Measurements from ENCODE around the gene CCDC107.

The CCDC107 gene

GRCh38 chr9:35649431-35650340, 8.4 kb upstream of the CCDC107 start:
- peak; percentile 12 for ATAC-seq
- Mint-ChIP-seq H3K4me3 (peak overlapping the region; percentile 89 to 93), H3K9me3 (no peaks in the 10 kb centered on the region), H3K27me3 (no peaks in the 10 kb centered on the region), H3K27ac (peak overlapping the region; percentile 95 to 96), H3K4me1 (peaks cover 69% of the 10 kb centered on the region)
- peak; percentile 38 to 44 for DNase-seq

DNA sequence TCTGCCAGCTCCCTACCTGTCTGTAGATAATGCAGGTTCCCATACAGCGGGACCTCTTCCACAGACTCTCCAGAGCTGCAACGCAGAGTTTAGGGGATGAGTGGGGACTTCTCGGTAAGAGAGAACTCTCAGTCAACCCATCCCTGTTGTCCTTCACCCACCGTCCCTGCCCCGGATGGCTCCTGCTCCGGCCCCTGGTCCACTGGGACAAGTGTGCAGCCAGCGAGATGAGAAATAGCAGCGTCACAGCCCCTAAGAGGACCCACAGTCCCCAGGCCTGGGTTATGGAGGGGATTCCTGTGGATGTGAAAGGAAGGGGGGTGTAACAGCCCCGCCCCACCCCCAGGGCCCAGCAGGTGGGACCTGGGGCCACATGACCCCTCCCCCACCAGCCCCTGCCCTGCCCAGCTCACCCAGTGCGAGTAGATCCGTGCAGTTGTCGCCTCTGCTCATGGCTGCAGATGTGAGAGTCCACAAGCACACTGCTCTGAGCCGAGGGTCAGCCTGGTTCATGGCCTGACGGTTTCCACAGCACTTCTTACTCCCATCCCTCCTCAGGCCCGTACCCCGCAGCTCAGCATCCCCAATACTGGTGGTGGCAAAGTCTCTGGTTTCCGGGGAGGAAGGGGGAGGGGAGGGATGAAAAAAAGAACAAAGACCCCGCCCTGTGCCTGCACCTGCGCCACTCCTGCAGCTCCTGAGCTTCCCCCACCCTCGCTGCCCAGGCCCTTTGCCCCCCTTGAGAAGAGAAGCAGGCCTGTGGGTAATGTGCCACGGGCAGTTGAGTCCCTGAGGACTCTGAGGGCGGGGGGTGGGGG, 7.5 kb upstream of the CCDC107 start, which contains the start of gene SIT1:
TSS of gene SIT1 (minus strand) at position 591 of the 818 bp plus-strand sequence. CDS start at position 513, 78 bp downstream.
- no peaks in the 10 kb centered on the region for H3K9me3 Mint-ChIP-seq
- DNase-seq, result peak in 1 of 2 donors; percentile 42
- no peaks in the 10 kb centered on the region for H3K27me3 Mint-ChIP-seq
- peak within 1 kb of the TSS; percentile 95 to 96 for H3K27ac Mint-ChIP-seq
- peaks cover 62% of the 10 kb centered on the region for H3K4me1 Mint-ChIP-seq
- peak within 1 kb of the TSS; percentile 89 to 93 for H3K4me3 Mint-ChIP-seq
- ATAC-seq, result peak; percentile 23

DNA sequence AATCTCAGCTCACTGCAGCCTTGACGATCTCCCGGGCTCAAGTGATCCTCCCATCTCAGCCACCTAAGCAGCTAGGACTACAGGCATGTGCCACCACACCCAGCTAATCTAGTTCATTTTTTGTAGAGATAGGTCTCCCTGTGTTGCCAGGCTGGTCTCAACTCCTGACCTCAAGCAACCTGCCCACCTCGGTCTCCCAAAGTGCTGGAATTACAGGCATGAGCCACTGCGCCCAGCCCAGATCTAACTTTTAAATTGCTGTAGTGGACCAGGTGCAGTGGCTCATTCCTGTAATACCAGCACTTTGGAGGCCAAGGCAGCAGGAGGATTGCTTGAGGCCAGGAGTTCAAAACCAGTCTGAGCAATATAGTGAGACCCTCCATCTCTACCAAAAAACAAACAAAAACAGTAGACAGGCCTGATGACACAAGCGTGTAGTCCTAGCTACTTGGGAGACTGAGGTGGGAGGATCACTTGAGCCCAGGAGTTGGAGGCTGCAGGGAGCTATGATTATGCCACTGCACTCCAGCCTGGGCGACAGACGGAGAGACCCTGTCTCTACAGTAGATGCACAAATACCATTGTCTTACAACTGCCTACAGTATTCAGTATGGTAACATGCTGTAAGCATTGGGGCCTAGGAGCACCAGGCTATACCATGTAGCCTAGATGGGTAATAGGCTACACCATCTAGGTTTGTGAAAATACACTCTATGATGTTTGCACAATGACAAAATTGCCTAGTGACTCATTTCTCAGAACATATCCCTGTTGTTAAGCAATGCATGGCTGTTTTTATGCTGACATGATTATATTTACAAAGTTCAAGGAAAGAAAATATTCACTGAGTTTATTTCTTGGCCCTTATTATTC, 5.9 kb upstream of the CCDC107 start:
- Mint-ChIP-seq H3K27ac (peak overlapping the region in 1 of 2 donors; percentile 42), H3K4me1 (peaks cover 65% of the 10 kb centered on the region), H3K27me3 (no peaks in the 10 kb centered on the region), H3K9me3 (no peaks in the 10 kb centered on the region), H3K4me3 (peak overlapping the region; percentile 17 to 45)
- no peak for DNase-seq
- ATAC-seq, result no peak

GRCh38 chr9:35652829-35653209, 5.3 kb upstream of the CCDC107 start:
- ATAC-seq (no peak), DNase-seq (no peak)
- H3K27ac Mint-ChIP-seq, result no peak overlapping the region
- no peak overlapping the region for H3K4me3 Mint-ChIP-seq
- no peaks in the 10 kb centered on the region for H3K9me3 Mint-ChIP-seq
- peaks cover 65% of the 10 kb centered on the region for H3K4me1 Mint-ChIP-seq
- no peaks in the 10 kb centered on the region for H3K27me3 Mint-ChIP-seq

DNA sequence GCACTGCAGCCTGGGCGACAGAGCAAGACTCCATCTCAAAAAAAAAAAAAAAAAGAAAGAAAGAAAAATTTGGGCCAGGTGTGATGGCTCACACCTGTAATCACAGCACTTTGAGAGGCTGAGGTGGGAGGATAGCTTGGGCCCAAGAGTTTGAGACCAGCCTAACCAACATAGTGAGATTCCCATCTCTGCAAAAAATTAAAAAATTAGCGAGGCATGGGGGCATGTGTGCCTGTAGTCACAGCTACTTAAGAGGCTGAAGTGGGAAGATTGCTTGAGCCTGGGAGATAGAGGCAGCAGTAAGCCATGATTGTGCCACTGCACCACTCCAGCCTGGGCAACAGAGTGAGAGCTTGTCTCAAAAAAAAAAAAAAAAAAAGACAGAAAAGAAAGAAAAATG, 4.5 kb upstream of the CCDC107 start:
- Mint-ChIP-seq H3K27ac (peak overlapping the region in 1 of 2 donors; percentile 80), H3K9me3 (no peaks in the 10 kb centered on the region), H3K4me1 (peaks cover 61% of the 10 kb centered on the region), H3K27me3 (no peaks in the 10 kb centered on the region), H3K4me3 (no peak overlapping the region)
- no peak for ATAC-seq
- DNase-seq, result no peak

DNA sequence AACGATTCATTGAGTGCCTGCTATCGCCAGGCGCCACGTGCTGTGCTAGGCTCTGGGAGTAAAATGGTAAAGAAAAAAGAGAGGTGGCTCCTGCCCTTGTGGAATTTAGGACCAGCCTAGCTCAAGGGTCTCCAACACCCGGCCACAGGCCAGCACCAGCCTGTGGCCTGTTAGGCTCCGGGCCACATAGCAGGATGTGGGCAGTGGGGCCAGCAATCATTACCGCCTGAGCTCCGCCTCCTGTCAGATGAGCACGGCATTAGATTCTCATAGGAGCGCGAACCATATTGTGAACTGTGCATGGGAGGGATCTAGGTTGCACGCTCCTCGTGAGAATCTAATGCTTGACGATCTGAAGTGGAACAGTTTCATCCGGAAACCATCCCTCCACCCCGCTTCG, 1.7 kb upstream of the CCDC107 start:
- no peaks in the 10 kb centered on the region for H3K27me3 Mint-ChIP-seq
- DNase-seq (no peak), ATAC-seq (no peak)
- H3K27ac Mint-ChIP-seq, result no peak overlapping the region
- H3K9me3 Mint-ChIP-seq, result no peaks in the 10 kb centered on the region
- no peak overlapping the region for H3K4me3 Mint-ChIP-seq
- peaks cover 70% of the 10 kb centered on the region for H3K4me1 Mint-ChIP-seq

- DNase-seq (no peak), ATAC-seq (no peak)
- H3K4me1 Mint-ChIP-seq, result peaks cover 69% of the 10 kb centered on the region
- H3K27me3 Mint-ChIP-seq, result no peaks in the 10 kb centered on the region
- no peaks in the 10 kb centered on the region for H3K9me3 Mint-ChIP-seq
- H3K4me3 Mint-ChIP-seq, result peak overlapping the region; percentile 76 to 92
- H3K27ac Mint-ChIP-seq, result peak overlapping the region; percentile 98 to 100
These were observed 1.1 kb upstream of the CCDC107 start for GRCh38 chr9:35656831-35657545.

DNA sequence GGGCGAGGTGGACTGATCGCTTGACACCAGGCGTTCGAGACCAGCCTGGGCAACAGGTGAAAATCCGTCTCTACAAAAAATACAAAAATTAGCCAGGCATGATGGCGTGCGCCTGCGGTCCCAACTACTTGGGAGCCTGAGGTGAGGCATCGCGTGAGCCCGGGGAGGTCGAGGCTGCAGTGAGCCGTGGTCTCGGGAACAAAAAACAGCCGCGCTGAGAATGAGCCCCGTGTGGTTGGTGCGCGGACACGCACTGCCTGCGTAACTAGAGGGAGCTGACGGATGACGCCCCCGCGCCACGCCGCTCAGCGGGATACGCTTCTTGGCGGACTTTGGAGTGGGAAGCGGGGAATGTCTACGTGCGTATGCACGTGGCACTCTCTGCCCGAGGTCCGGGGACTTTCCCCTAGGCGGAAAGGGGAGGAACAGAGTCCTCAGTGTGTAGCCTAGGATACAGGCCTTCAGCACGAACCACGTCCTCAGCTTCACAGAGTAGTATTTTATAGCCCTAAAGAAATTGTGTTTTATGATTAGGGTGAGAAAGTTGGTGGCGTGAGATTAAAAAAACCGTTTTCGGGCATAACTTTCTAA, 451 bp upstream of the CCDC107 start, which contains the start of gene RMRP:
TSS of gene RMRP (minus strand) at position 474 of the 591 bp plus-strand sequence.
- DNase-seq (peak; percentile 90 to 96), ATAC-seq (peak; percentile 95)
- H3K27me3 Mint-ChIP-seq, result no peaks in the 10 kb centered on the region
- H3K27ac Mint-ChIP-seq, result peak within 1 kb of the TSS; percentile 98 to 100
- H3K4me1 Mint-ChIP-seq, result peaks cover 73% of the 10 kb centered on the region
- no peaks in the 10 kb centered on the region for H3K9me3 Mint-ChIP-seq
- peak within 1 kb of the TSS; percentile 76 to 92 for H3K4me3 Mint-ChIP-seq

DNA sequence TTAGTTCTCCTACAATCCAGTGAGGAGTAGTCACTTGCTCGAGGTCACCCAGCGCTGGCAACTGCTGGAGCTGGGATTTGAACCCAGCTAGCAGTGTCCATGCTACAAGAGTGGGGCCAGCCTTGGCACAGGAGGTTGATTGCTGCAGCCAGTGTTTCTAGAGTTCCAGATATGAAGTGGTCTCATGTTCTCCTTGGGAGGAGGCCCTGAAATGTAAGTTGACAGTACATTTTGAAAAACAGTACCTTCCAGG, 802 bp downstream of the CCDC107 start:
- Mint-ChIP-seq H3K27ac (peak overlapping the region; percentile 78 to 100), H3K9me3 (no peaks in the 10 kb centered on the region), H3K27me3 (no peaks in the 10 kb centered on the region), H3K4me1 (peaks cover 84% of the 10 kb centered on the region), H3K4me3 (peak overlapping the region; percentile 76 to 92)
- peak; percentile 5 for ATAC-seq
- DNase-seq, result no peak

- no peaks in the 10 kb centered on the region for H3K27me3 Mint-ChIP-seq
- peak overlapping the region; percentile 76 to 92 for H3K4me3 Mint-ChIP-seq
- no peaks in the 10 kb centered on the region for H3K9me3 Mint-ChIP-seq
- DNase-seq (no peak), ATAC-seq (no peak)
- peaks cover 84% of the 10 kb centered on the region for H3K4me1 Mint-ChIP-seq
- peak overlapping the region in 1 of 2 donors; percentile 87 for H3K27ac Mint-ChIP-seq
These were observed 1.2 kb downstream of the CCDC107 start for GRCh38 chr9:35659340-35659739.

DNA sequence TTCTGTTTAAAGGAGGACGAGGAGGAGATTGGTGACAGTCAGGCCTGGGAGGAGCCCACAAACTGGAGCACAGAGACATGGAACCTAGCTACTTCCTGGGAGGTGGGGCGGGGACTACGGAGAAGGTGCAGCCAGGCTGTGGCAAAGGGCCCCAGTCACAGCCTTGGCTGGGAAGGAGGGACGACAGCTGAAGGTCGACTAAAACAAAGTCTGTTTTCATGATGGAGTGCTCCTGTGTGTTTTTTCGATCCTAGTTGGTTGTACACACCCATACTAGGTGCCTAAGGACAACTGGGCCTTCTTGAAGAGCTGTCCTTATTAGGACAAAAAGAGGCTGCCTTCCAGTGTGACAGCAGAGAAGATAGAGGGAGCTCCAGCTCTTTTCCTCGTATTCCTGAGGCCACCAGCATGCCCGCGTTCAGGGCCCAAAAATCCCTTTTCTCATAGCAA, 2.9 kb downstream of the CCDC107 start:
- Mint-ChIP-seq H3K4me1 (peaks cover 94% of the 10 kb centered on the region), H3K27ac (no peak overlapping the region), H3K4me3 (no peak overlapping the region), H3K9me3 (no peaks in the 10 kb centered on the region), H3K27me3 (no peaks in the 10 kb centered on the region)
- DNase-seq (no peak), ATAC-seq (no peak)

DNA sequence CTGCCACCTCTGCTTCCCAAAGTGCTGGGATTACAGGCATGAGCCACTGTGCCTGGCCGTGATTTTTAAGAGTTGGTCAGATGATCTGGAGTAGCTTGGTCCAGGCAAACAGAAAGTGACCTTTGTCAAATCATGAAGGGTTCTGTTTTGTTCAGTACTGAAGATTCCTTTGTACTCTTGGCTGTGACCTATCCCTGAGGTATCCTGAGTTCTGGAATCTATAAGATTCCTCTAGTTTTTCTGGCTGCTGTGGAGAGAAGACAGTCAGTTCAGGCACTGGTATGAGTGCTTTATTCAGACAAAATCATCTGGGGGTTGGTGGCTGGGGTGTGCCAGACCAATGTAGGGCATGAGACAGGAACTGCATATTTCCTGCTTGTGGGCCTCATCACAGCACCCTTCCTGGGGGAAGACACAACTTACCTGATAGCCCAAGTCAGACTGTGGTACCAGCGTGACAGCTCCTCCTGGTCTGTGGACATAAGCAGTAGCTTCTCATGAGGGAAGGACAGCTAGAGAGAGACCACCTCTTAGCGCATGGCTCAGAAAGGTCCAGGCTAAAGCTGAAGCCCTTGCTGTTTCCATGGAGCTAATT, 3.8 kb downstream of the CCDC107 start:
- ATAC-seq, result no peak
- H3K4me1 Mint-ChIP-seq, result peaks cover 89% of the 10 kb centered on the region
- H3K4me3 Mint-ChIP-seq, result no peak overlapping the region

DNA sequence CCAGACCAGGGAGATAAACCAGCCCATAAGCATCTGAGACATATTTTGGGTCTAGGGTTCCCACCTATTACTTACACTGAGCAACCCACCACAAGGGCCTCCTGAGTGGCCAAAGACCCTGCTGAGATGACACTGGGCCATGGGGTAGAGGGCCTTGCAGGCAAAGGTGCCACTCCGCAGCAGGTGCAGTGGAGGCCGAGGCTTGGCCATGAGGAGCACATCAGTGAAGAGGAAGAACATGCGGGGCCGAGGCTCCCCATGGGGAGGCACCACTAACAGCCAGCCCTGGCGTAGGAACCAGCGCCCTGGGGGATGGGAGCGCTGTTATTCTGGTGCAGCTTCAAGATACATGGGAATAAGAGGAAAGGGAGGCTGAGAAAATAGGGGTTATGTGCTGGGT, 4.3 kb downstream of the CCDC107 start:
- ATAC-seq, result no peak

More for the DNA sequence above, 3.8 kb downstream of the CCDC107 start:
- no peaks in the 10 kb centered on the region for H3K27me3 Mint-ChIP-seq
- H3K27ac Mint-ChIP-seq, result peak overlapping the region in 1 of 2 donors; percentile 58
- no peak for DNase-seq
- no peaks in the 10 kb centered on the region for H3K9me3 Mint-ChIP-seq

More for the DNA sequence above, 4.3 kb downstream of the CCDC107 start:
- H3K4me1 Mint-ChIP-seq, result peaks cover 83% of the 10 kb centered on the region
- no peak for DNase-seq
- no peaks in the 10 kb centered on the region for H3K27me3 Mint-ChIP-seq
- H3K9me3 Mint-ChIP-seq, result no peaks in the 10 kb centered on the region
- H3K27ac Mint-ChIP-seq, result no peak overlapping the region
- H3K4me3 Mint-ChIP-seq, result peak overlapping the region; percentile 3 to 47

Measured in stimulated activated naive CD8-positive, alpha-beta T cell treated with anti-CD3 and anti-CD28 coated beads, Interleukin-15, amount 100 ng/mL, for 72 hours (primary cell).